ENCODE results near the gene GTF2F2.

DNA sequence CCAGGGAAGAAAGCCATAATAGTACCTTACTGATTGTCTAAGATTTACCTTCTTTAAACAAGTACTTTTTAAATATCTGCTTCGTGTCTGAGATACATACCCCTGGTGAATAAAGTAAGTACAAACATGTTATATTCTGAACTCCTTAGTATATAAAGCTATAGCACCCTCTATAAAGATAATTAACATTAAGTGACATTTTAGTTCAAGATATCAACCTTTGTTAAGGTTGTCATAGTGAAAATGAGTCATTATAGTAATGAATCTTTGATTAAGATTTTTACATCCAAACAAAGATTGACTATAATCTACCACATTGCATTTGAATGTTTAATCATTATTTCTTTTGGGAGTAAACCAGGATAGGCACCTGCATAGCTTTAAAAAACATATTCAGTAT, 135.9 kb downstream of the GTF2F2 start:
- TF ChIP-seq CTCF (IDR thresholded peaks at IDR 0.05) (no peak), POLR2A (IDR thresholded peaks at IDR 0.05) (no peak), POLR2AphosphoS5 (IDR thresholded peaks at IDR 0.05) (no peak), EP300 (IDR thresholded peaks at IDR 0.05) (no peak)
